Body of pancreas (tissue), 4 donors: ENCODE data around the gene HYKK.

Experiments used
- CTCF ChIP-seq, 7 experiments: fragments of 450-650 bp in 4 of 7; fragments of 200-600 bp in 3 of 7; sonication (generic) in 3 of 7; IDR thresholded peaks; one replicate each; pipeline ENCODE4 v1.5.1; 2016 to 2019; ENCODE audit warnings: antibody characterized with exemption in 7 of 7
- POLR2A ChIP-seq, 3 donors: fragments of 450-650 bp; IDR thresholded peaks; one replicate each; pipeline ENCODE4 v1.6.1; 2016; ENCODE audit warnings: antibody characterized with exemption in 3 of 3, mild to moderate bottlenecking in 2 of 3

GRCh38 chr15:78550194-78550593 lies 42.8 kb downstream of the HYKK start:
- TF ChIP-seq CTCF (IDR thresholded peaks at IDR 0.05) (no peak), POLR2A (IDR thresholded peaks at IDR 0.05) (no peak)
